Stromal cell of bone marrow (primary cell): ENCODE results near the gene PCAT6.
"Not testable (repeated sequence)": the region's sequence is repeated elsewhere in the genome, so short reads cannot be mapped to it uniquely, and the experiment has no call there.

ENCODE experiments used
- DNase-seq: peaks from one replicate; pipeline ENCODE4 v3.0.0-alpha.2; 2012; ENCODE audit warnings: low read depth

Gene PCAT6

GRCh38 chr1:202810615-202811295, at the start of gene PCAT6:
PCAT6 (plus strand) TSS chr1:202810954.
- DNase-seq: peak; percentile 90

- DNase-seq: no peak
Measured at GRCh38 chr1:202762019-202762418, 48.7 kb upstream of the PCAT6 start.

DNA sequence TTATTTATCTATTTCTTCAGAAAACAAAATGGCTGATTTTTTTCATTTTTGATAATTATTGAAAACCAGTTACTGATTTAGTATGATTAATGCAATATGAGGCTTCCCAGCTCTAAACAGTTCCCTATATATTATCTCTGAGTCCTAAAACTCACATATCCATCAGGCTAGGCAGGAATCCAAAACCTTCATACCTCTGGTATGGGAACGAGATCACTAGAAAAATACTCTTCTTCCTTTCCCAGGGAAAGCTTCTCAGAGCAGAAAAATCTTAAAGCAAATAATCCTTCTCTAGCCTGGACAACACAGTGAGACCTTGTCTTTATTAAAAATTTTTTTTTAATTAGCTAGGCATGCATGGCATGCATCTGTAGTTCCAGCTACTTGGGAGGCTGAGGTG, 45.0 kb upstream of the PCAT6 start:
- DNase-seq: peak; percentile 5

DNA sequence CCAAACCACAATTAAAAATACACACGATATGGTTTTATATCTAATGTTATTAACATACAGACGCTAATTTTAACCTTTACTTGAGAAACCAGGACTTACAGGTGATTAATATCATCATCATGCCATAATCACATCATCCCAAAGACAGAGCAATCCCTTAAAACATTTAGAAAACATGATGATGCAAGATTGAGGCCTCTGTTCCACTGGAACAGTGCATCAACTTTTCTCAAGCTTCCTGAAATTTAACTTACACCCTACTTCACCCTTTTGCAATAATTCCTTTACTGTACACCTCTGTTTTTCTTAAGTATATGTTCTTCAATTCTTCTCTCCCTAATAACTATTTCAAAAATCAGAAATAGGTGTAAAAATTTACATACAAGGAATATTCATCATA, 40.6 kb upstream of the PCAT6 start:
- no peak for DNase-seq

DNA sequence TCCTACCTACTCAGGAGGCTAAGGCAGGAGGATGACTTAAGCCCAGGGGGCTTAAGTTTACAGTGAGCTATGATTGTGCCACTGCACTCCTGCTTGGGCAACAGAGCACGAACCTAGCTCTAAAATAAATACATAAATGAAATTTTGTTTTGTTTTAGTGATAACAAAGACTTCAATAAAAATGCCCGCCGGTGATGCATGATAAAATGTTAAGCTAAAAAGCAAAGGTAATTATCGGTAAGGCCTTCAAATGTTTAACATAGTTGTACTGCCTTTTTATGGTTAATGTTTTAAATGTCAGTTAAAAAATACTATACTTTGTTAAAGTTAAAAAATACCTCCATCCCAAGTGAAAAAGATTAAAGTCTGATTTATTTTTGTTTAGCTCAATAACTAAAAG, 29.6 kb upstream of the PCAT6 start:
- no peak for DNase-seq

- no peak for DNase-seq
Measured at GRCh38 chr1:202786804-202787203, 23.9 kb upstream of the PCAT6 start.

- no peak for DNase-seq
Measured at GRCh38 chr1:202788800-202789199, 22.0 kb upstream of the PCAT6 start.

GRCh38 chr1:202791077-202791747, 19.5 kb upstream of the PCAT6 start:
- DNase-seq: no peak

DNA sequence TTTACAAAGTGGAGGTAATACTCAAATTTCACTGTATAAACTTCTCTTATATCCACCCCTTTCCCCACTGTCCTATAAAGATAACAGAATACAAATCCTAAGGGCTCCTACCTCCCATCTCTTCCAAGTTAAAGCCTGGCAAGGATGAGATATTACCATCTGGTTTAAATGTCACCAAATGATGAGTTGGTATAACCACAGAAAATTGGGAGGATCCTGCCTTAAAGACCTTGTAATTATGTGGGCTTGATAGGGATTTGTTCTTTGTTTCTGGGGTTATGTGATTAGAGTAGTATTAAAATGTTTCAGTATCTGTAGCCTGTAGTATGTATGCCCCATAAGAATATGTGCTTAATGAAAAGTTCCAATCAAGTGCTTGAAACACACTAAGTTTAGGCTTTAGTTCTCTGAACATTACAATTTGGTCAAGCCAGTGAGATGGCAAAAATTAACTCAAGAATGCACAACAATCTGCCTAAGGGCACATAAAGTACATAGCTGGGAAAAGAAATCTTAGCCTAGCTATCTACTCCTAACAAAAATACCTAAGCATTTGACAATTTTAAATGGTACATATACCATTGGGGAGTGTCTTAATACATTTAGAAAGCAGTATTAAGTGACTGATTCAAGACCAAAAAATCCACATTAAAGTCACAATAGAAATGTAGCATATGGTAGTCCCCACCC, 16.6 kb upstream of the PCAT6 start:
- no peak for DNase-seq

DNA sequence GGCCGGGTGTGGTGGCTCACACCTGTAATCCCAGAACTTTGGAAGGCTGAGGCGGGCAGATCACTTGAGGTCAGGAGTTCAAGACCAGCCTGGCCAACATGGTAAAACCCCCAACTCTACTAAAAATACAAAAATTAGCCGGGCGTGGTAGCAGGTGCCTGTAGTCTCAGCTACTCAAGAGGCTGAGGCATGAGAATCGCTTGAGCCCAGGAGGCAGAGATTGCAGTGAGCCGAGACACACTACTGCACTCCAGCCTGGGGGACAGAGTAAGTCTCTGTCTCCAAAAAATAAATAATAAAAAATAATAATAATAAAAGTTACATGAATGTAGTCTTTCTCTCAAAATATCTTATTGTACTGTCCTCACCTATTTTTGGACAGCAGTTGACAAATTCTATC, 15.8 kb upstream of the PCAT6 start:
- DNase-seq: not testable (repeated sequence)

GRCh38 chr1:202796670-202797069, 14.1 kb upstream of the PCAT6 start:
- no peak for DNase-seq

DNA sequence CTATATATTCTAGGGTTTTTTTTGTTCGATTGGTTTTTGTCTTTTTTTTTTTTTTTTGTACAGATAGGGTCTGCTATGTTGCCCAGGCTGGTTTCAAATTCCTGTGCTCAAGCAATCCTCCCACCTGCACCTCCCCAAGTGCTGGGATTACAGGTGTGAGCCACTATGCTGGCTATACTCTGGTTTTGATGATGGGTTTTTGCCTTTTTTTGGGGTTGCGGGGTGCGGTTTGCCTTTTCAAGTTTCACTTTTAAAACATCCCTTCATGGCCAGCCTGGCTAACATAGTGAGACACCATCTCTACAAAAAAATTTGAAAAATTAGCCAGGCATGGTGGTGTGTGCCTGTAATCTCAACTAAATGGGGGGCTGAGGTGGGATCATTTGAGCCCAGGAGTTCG, 12.5 kb upstream of the PCAT6 start:
- DNase-seq: no peak

- DNase-seq: no peak
Measured at GRCh38 chr1:202798792-202799331, 11.9 kb upstream of the PCAT6 start.

- no peak for DNase-seq
Measured at GRCh38 chr1:202800742-202801141, 10.0 kb upstream of the PCAT6 start.

GRCh38 chr1:202801175-202801574, 9.6 kb upstream of the PCAT6 start:
- no peak for DNase-seq

DNA sequence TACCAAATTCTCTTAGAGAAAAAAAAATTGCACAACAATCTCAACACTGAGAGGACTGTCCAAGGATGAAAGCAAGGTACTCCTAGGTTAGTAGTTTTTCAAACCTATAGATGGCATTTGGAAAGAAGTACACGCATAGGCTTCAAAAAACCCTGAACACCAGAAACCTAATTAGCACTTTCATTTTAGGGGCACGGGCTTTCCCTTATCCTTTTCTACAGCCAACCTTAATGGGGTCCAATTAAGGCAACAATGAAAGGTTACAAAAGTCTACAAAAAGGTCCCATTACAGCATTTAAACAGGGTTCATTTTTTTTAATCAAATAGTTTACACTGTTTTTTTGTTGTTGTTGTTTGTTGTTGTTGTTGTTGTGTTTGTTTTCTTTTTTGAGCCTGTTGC, 8.7 kb upstream of the PCAT6 start:
- no peak for DNase-seq

- peak; percentile 25 for DNase-seq
Measured at GRCh38 chr1:202802998-202803932, 7.5 kb upstream of the PCAT6 start.

- no peak for DNase-seq
Measured at GRCh38 chr1:202804126-202804525, 6.6 kb upstream of the PCAT6 start.

- DNase-seq: no peak
Measured at GRCh38 chr1:202805886-202806844, 4.6 kb upstream of the PCAT6 start.

DNA sequence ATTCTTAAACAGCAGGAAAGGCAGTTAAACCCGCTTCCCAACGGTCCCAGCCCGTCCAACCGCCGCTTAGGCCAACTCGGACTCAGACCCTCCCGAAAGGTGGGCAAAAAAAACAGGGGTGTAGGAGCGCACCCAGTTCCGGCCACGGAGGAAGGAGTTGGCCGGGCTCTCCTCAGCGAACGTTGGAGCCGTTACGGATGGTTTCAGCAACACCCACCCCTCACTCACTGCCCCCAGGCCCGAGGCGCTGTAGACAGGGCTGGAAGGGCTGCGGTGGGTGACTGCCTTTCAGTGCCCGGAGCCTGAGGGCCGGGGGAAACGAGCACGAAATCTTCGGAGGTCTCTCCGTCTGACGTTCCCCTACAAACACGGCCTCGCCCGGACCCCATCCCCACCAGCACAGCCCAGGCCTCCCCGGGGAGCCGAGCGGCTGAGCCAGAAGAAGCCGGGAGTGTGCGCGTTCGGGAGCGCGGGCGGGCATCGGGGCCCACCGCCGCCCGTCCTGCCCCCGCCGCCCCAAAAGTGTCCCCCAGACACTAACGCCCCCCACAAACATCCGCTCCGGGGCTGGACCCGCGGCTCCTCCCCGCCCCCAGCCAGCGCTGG, 3.8 kb upstream of the PCAT6 start:
- no peak for DNase-seq
